BLaER1 treated with 17β-estradiol and CSF1 and Interleukin-3, amounts not matched to agents 10 nM and 100 nM (cell line): ENCODE measurements around the gene GRB14.

Source experiments
- H3K27ac ChIP-seq, 11 experiments: shearing (Covaris generic); formaldehyde crosslinking; 2 replicates each; pipeline ENCODE4 v1.8.1; 2022
- H3K27me3 ChIP-seq, 11 experiments: shearing (Covaris generic); formaldehyde crosslinking; 2 replicates each; pipeline ENCODE4 v1.8.1; 2022
- H3K36me3 ChIP-seq, 11 experiments: shearing (Covaris generic); formaldehyde crosslinking; 2 replicates each; pipeline ENCODE4 v1.8.1; 2022
- H3K4me1 ChIP-seq, 10 experiments: shearing (Covaris generic); formaldehyde crosslinking; 2 replicates each; pipeline ENCODE4 v1.8.1; 2022
- H3K4me2 ChIP-seq, 11 experiments: shearing (Covaris generic); formaldehyde crosslinking; 2 replicates each; pipeline ENCODE4 v1.8.1; 2022
- H3K4me3 ChIP-seq, 10 experiments: shearing (Covaris generic); formaldehyde crosslinking; 2 replicates each; pipeline ENCODE4 v1.8.1; 2022
- H3K9ac ChIP-seq, 11 experiments: shearing (Covaris generic); formaldehyde crosslinking; 2 replicates each; pipeline ENCODE4 v1.8.1; 2022
- H3K9me3 ChIP-seq, 11 experiments: shearing (Covaris generic); formaldehyde crosslinking; replicated peaks in 1 of 11; 2 replicates each; pipeline ENCODE4 v1.8.1; 2022
- H4K20me1 ChIP-seq, 11 experiments: shearing (Covaris generic); formaldehyde crosslinking; 2 replicates each; pipeline ENCODE4 v1.8.1; 2022
- Cebpa-rat ChIP-seq, 11 experiments: shearing (Covaris generic); IDR thresholded peaks; 2 replicates each; pipeline ENCODE4 v1.8.1; 2022

The GRB14 gene

GRCh38 chr2:164621764-164622105 is 453 bp upstream of the GRB14 start:
- Histone ChIP-seq H4K20me1 (no peaks in the 10 kb centered on the region), H3K9ac (no peak overlapping the region), H3K4me3 (no peak overlapping the region), H3K4me2 (no peak overlapping the region), H3K4me1 (no peaks in the 10 kb centered on the region), H3K27ac (no peak overlapping the region), H3K9me3 (peaks cover 4 to 18% (median 10%) of the 10 kb centered on the region in 11 experiments; a peak in 17 of 22 replicates), H3K27me3 (no peaks in the 10 kb centered on the region), H3K36me3 (no peaks in the 10 kb centered on the region)
- TF ChIP-seq Cebpa-rat (IDR thresholded peaks at IDR 0.05) = no peak

- Histone ChIP-seq H4K20me1 (no peaks in the 10 kb centered on the region), H3K27me3 (no peaks in the 10 kb centered on the region), H3K9ac (no peak overlapping the region), H3K9me3 (peaks cover 4 to 18% (median 10%) of the 10 kb centered on the region in 11 experiments; a peak in 17 of 22 replicates), H3K4me3 (no peak overlapping the region), H3K27ac (no peak overlapping the region), H3K4me1 (no peaks in the 10 kb centered on the region), H3K36me3 (no peaks in the 10 kb centered on the region), H3K4me2 (no peak overlapping the region)
- TF ChIP-seq Cebpa-rat (IDR thresholded peaks at IDR 0.05) = no peak
Measured at GRCh38 chr2:164620457-164620856, 825 bp downstream of the GRB14 start.

GRCh38 chr2:164617466-164617865 is 3.8 kb downstream of the GRB14 start:
- no peak overlapping the region for H3K4me3 ChIP-seq
- H3K9ac ChIP-seq = no peak overlapping the region
- no peak for TF ChIP-seq Cebpa-rat (IDR thresholded peaks at IDR 0.05)
- no peaks in the 10 kb centered on the region for H3K36me3 ChIP-seq
- no peaks in the 10 kb centered on the region for H3K27me3 ChIP-seq
- peaks cover 4 to 17% (median 10%) of the 10 kb centered on the region in 11 experiments; a peak in 17 of 22 replicates for H3K9me3 ChIP-seq
- H3K4me1 ChIP-seq = no peaks in the 10 kb centered on the region
- no peak overlapping the region for H3K27ac ChIP-seq
- H3K4me2 ChIP-seq = no peak overlapping the region
- no peaks in the 10 kb centered on the region for H4K20me1 ChIP-seq

GRCh38 chr2:164613321-164613982 is 7.8 kb downstream of the GRB14 start:
- Histone ChIP-seq H4K20me1 (no peaks in the 10 kb centered on the region), H3K9ac (no peak overlapping the region), H3K4me3 (no peak overlapping the region), H3K27me3 (no peaks in the 10 kb centered on the region), H3K36me3 (no peaks in the 10 kb centered on the region), H3K27ac (no peak overlapping the region), H3K9me3 (no peaks in the 10 kb centered on the region), H3K4me1 (no peaks in the 10 kb centered on the region), H3K4me2 (no peak overlapping the region)
- no peak for TF ChIP-seq Cebpa-rat (IDR thresholded peaks at IDR 0.05)

GRCh38 chr2:164609790-164610189 is 11.5 kb downstream of the GRB14 start:
- no peak for TF ChIP-seq Cebpa-rat (IDR thresholded peaks at IDR 0.05)
- no peak overlapping the region for H3K4me2 ChIP-seq
- no peaks in the 10 kb centered on the region for H3K4me1 ChIP-seq
- H3K9me3 ChIP-seq = no peaks in the 10 kb centered on the region
- no peak overlapping the region for H3K9ac ChIP-seq
- H3K36me3 ChIP-seq = no peaks in the 10 kb centered on the region
- no peaks in the 10 kb centered on the region for H4K20me1 ChIP-seq
- no peak overlapping the region for H3K27ac ChIP-seq
- H3K27me3 ChIP-seq = no peaks in the 10 kb centered on the region
- H3K4me3 ChIP-seq = no peak overlapping the region

GRCh38 chr2:164606557-164606956 is 14.7 kb downstream of the GRB14 start:
- no peak overlapping the region for H3K4me3 ChIP-seq
- no peaks in the 10 kb centered on the region for H3K27me3 ChIP-seq
- H3K4me2 ChIP-seq = no peak overlapping the region
- no peaks in the 10 kb centered on the region for H3K9me3 ChIP-seq
- no peak overlapping the region for H3K27ac ChIP-seq
- H4K20me1 ChIP-seq = no peaks in the 10 kb centered on the region
- no peaks in the 10 kb centered on the region for H3K4me1 ChIP-seq
- H3K9ac ChIP-seq = no peak overlapping the region
- TF ChIP-seq Cebpa-rat (IDR thresholded peaks at IDR 0.05) = no peak
- no peaks in the 10 kb centered on the region for H3K36me3 ChIP-seq

GRCh38 chr2:164605295-164605694 is 16.0 kb downstream of the GRB14 start:
- Histone ChIP-seq H4K20me1 (no peaks in the 10 kb centered on the region), H3K9ac (no peak overlapping the region), H3K4me2 (no peak overlapping the region), H3K36me3 (no peaks in the 10 kb centered on the region), H3K9me3 (no peaks in the 10 kb centered on the region), H3K27me3 (no peaks in the 10 kb centered on the region), H3K4me3 (no peak overlapping the region), H3K4me1 (no peaks in the 10 kb centered on the region), H3K27ac (no peak overlapping the region)
- TF ChIP-seq Cebpa-rat (IDR thresholded peaks at IDR 0.05) = no peak

- no peak overlapping the region; a peak in 1 of 22 replicates for H3K27ac ChIP-seq
- H3K9me3 ChIP-seq = no peaks in the 10 kb centered on the region
- no peak overlapping the region for H3K4me2 ChIP-seq
- H3K36me3 ChIP-seq = no peaks in the 10 kb centered on the region
- no peaks in the 10 kb centered on the region for H3K27me3 ChIP-seq
- no peak overlapping the region for H3K9ac ChIP-seq
- no peak overlapping the region for H3K4me3 ChIP-seq
- TF ChIP-seq Cebpa-rat (IDR thresholded peaks at IDR 0.05) = no peak
- peaks cover 0 to 26% (median 7%) of the 10 kb centered on the region in 10 experiments; a peak in 9 of 20 replicates for H3K4me1 ChIP-seq
- no peaks in the 10 kb centered on the region for H4K20me1 ChIP-seq
Measured at GRCh38 chr2:164600763-164601162, 20.5 kb downstream of the GRB14 start.

GRCh38 chr2:164599954-164600589 is 21.2 kb downstream of the GRB14 start:
- Histone ChIP-seq H3K27ac (peak overlapping the region in 1 of 11 experiments; percentile 32; a peak in 1 of 22 replicates), H3K36me3 (no peaks in the 10 kb centered on the region), H3K4me2 (no peak overlapping the region), H3K4me3 (no peak overlapping the region), H3K4me1 (peaks cover 0 to 26% (median 7%) of the 10 kb centered on the region in 10 experiments; a peak in 9 of 20 replicates), H3K27me3 (no peaks in the 10 kb centered on the region), H3K9ac (no peak overlapping the region), H3K9me3 (no peaks in the 10 kb centered on the region), H4K20me1 (no peaks in the 10 kb centered on the region)
- no peak for TF ChIP-seq Cebpa-rat (IDR thresholded peaks at IDR 0.05)

GRCh38 chr2:164597983-164598382 is 23.3 kb downstream of the GRB14 start:
- H3K4me1 ChIP-seq = peaks cover 0 to 26% (median 7%) of the 10 kb centered on the region in 10 experiments; a peak in 9 of 20 replicates

More at GRCh38 chr2:164597983-164598382, 23.3 kb downstream of the GRB14 start:
- Histone ChIP-seq H3K36me3 (no peaks in the 10 kb centered on the region), H4K20me1 (no peaks in the 10 kb centered on the region), H3K27ac (peak overlapping the region in 2 of 11 experiments; percentile 9 to 24; a peak in 2 of 22 replicates), H3K27me3 (no peaks in the 10 kb centered on the region), H3K4me3 (no peak overlapping the region; a peak in 2 of 20 replicates), H3K9ac (no peak overlapping the region), H3K4me2 (peak overlapping the region in 7 of 11 experiments; percentile 3 to 87 (median 48); a peak in 12 of 22 replicates), H3K9me3 (no peaks in the 10 kb centered on the region)
- no peak for TF ChIP-seq Cebpa-rat (IDR thresholded peaks at IDR 0.05)
